Neural cell (in vitro differentiated cells): ENCODE results near the gene PDE11A.

ENCODE experiments used
- CTCF ChIP-seq: fragments of 450-650 bp; IDR thresholded peaks from 2 replicates; pipeline ENCODE4 v1.5.1; 2014; ENCODE audit warnings: antibody characterized with exemption, mild to moderate bottlenecking, moderate library complexity; ENCODE audit not compliant: poor library complexity, severe bottlenecking
- EP300 ChIP-seq: fragments of 450-650 bp; conservative IDR thresholded peaks from 2 replicates; pipeline ENCODE4 v1.6.1; 2014; ENCODE audit warnings: antibody characterized with exemption, mild to moderate bottlenecking, moderate library complexity; ENCODE audit not compliant: poor library complexity, severe bottlenecking
- EZH2 ChIP-seq: fragments of 200-600, 300-800 bp; shearing (Covaris generic), sonication (generic); IDR thresholded peaks from 2 replicates; pipeline ENCODE4 v1.6.1; 2014; ENCODE audit warnings: antibody characterized with exemption, low read length, borderline replicate concordance, mild to moderate bottlenecking; ENCODE audit not compliant: insufficient read depth, poor library complexity, severe bottlenecking
- MXI1 ChIP-seq: fragments of 450-650 bp; conservative IDR thresholded peaks from 2 replicates; pipeline ENCODE4 v1.6.1; 2014; ENCODE audit warnings: antibody characterized with exemption, mild to moderate bottlenecking; ENCODE audit not compliant: poor library complexity, severe bottlenecking
- POLR2AphosphoS5 ChIP-seq: IDR thresholded peaks from 2 replicates; pipeline ENCODE4 v1.6.1; 2012
- RAD21 ChIP-seq: fragments of 450-650 bp; conservative IDR thresholded peaks from 2 replicates; pipeline ENCODE4 v1.6.1; 2014; ENCODE audit warnings: antibody characterized with exemption, mild to moderate bottlenecking, moderate library complexity
- REST ChIP-seq: IDR thresholded peaks from 2 replicates; pipeline ENCODE4 v1.6.1; 2012; ENCODE audit warnings: borderline replicate concordance
- SMC3 ChIP-seq: fragments of 450-650 bp; conservative IDR thresholded peaks from 2 replicates; pipeline ENCODE4 v1.6.1; 2014; ENCODE audit warnings: antibody characterized with exemption, mild to moderate bottlenecking, moderate library complexity; ENCODE audit not compliant: poor library complexity
- TAF1 ChIP-seq: IDR thresholded peaks from 2 replicates; pipeline ENCODE4 v1.6.1; 2012; ENCODE audit warnings: low read depth

DNA sequence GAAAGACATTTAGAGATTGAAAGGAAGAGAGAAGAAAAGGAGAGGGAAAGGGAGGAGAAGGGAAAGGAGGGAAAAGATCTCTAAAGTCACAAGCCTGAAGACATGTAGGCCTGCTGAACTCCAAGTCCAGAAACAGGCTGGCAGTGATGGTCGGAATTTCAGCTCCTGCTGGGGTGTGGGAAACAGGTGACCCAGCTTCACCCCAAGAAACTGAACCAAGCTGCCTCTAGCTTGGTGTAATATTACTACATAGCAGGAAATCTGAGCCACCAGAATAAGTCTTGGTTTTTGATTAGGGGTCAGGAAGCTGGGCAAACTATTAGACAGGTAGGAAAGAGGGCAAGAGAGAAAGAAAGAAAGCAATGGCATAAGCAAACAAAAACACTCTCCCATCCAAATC is 185.8 kb downstream of the PDE11A start:
- TF ChIP-seq CTCF: no peak
- no peak for TF ChIP-seq EP300
- TF ChIP-seq MXI1: no peak
- TF ChIP-seq POLR2AphosphoS5: no peak
- no peak for TF ChIP-seq REST
- no peak for TF ChIP-seq EZH2
- TF ChIP-seq SMC3: no peak
- no peak for TF ChIP-seq TAF1
- TF ChIP-seq RAD21: no peak
